Ovary (tissue), 3 donors: Measurements from ENCODE around the gene ZMIZ1.

ENCODE experiments used
- EP300 ChIP-seq: sonication (generic); formaldehyde crosslinking; IDR thresholded peaks from one replicate; pipeline ENCODE4 v1.6.1; 2017; ENCODE audit warnings: antibody characterized with exemption
- POLR2A ChIP-seq: fragments of 450-650 bp; IDR thresholded peaks from one replicate; pipeline ENCODE4 v1.6.1; 2017; ENCODE audit warnings: antibody characterized with exemption, mild to moderate bottlenecking, moderate library complexity
- TF ChIP-seq, protein P1 (sequence below), 3 donors: fragments of 450-650 bp in 2 of 3; fragments of 200-600 bp in 1 of 3; IDR thresholded peaks; one replicate each; pipeline versions ENCODE4 v1.5.1 to v1.8.0; 2016 to 2022; ENCODE audit warnings: antibody characterized with exemption in 3 of 3, mild to moderate bottlenecking in 1 of 3
- donor health status: DM: no; HTN: no; CAD: no.

DNA sequence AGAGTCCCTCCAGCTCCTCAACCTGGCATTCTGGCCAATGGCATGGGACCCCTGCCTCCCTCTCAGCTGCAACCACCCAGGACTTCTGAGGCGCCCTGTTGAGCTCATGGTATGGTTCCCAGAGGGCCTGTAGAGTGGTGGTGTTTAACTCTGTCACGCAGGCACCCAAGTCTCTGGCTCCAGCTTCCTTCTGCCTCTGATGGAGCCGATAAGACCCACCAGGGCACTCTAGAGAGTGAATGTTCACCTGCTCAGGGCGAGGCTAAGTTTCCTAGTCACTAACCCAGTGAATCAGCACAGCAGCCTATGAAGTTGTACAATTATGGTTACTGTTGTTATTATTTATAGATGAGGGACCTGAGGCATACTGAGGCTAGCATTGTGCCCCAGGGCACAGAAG, 120.4 kb downstream of the ZMIZ1 start:
- TF ChIP-seq EP300 (no peak), POLR2A (no peak)
- TF ChIP-seq, protein P1, sequence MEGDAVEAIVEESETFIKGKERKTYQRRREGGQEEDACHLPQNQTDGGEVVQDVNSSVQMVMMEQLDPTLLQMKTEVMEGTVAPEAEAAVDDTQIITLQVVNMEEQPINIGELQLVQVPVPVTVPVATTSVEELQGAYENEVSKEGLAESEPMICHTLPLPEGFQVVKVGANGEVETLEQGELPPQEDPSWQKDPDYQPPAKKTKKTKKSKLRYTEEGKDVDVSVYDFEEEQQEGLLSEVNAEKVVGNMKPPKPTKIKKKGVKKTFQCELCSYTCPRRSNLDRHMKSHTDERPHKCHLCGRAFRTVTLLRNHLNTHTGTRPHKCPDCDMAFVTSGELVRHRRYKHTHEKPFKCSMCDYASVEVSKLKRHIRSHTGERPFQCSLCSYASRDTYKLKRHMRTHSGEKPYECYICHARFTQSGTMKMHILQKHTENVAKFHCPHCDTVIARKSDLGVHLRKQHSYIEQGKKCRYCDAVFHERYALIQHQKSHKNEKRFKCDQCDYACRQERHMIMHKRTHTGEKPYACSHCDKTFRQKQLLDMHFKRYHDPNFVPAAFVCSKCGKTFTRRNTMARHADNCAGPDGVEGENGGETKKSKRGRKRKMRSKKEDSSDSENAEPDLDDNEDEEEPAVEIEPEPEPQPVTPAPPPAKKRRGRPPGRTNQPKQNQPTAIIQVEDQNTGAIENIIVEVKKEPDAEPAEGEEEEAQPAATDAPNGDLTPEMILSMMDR (IDR thresholded peaks at IDR 0.05), result no peak
